ENCODE data around the gene SLMAP. TPM values are rescaled to one million over a fixed set of nuclear protein-coding genes. Genes with fewer than 3 reads are reported as not detected.

SLMAP gene
- total RNA-seq, 4 donors from 2014 or later: 49.5 to 56.0 (median 51.0) TPM

DNA sequence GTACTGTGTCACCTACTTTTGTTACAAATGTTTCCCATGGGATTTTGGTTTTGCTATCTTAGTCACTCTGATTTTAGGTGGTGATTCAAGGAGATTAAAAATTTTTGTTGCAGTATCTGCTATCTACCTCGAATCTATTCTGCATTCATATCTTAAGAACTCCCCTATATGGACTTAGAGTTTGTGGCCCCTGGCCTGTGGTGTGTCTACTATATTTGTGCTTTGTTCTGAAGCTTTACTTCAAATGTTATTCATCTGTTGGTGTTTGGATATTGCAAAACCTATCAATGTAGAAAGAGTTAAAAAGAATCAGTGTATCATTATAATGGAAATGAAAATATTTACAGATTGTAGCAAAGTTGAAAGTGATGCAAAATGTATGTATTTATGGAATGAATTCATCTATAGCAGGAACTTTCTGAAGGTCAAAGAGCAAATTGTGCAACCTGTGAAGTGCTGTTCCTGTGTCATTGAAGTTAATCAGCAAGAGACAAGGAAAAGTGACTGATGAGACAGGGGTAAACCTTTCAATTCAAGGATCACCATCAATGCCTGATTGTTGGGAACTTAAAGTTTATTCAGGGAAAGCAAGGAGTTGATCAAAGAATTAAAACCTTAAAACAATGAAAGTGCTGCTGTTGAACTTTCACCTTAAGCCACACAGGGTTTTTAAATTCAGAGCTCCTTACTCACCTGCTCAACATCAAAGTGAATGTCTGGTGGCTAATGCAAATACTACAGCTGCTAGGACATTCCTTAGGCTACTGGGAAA, 71.0 kb downstream of the SLMAP start:
- no peak overlapping the region for H3K4me3 ChIP-seq (ENCODE audit: low read depth, poor library complexity, severe bottlenecking)
- TF ChIP-seq POLR2A (IDR thresholded peaks at IDR 0.05): no peak
- TF ChIP-seq, protein P1, sequence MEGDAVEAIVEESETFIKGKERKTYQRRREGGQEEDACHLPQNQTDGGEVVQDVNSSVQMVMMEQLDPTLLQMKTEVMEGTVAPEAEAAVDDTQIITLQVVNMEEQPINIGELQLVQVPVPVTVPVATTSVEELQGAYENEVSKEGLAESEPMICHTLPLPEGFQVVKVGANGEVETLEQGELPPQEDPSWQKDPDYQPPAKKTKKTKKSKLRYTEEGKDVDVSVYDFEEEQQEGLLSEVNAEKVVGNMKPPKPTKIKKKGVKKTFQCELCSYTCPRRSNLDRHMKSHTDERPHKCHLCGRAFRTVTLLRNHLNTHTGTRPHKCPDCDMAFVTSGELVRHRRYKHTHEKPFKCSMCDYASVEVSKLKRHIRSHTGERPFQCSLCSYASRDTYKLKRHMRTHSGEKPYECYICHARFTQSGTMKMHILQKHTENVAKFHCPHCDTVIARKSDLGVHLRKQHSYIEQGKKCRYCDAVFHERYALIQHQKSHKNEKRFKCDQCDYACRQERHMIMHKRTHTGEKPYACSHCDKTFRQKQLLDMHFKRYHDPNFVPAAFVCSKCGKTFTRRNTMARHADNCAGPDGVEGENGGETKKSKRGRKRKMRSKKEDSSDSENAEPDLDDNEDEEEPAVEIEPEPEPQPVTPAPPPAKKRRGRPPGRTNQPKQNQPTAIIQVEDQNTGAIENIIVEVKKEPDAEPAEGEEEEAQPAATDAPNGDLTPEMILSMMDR (IDR thresholded peaks at IDR 0.05): no peak
- DNase-seq (ENCODE audit: low spot score in 2 of 2): no peak
- intact Hi-C loops (cut with DNase I; ENCODE audit: low total_unique reads): no loop called here
- WGBS, 2 donors: 64 to 81% methylated on average over 1 of the region's 1 CpG

DNA sequence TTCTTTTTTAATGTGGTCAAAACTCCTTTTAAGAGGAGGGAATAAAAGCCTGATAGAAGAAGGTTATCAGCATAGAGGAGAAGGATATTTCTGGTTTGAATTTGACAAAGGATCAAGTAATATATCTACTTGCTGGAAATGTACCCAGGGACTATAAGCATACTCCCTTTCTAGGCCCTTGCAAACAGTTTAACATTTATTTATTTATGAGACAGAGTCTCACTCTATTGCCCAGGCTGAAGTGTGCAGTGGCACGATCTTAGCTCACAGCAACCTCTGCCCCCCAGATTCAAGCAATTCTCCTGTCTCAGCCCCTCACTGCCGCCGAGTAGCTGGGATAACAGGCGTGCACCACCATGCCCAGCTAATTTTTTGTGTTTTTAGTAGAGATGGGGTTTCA, 71.6 kb downstream of the SLMAP start:
- TF ChIP-seq, protein P1 (IDR thresholded peaks at IDR 0.05): no peak
- TF ChIP-seq POLR2A (IDR thresholded peaks at IDR 0.05): no peak
- intact Hi-C loops (cut with DNase I; ENCODE audit: low total_unique reads): no loop called here
- 91 to 93% methylated on average over 4 of the region's 4 CpGs for WGBS, 2 donors
- no peak for DNase-seq (ENCODE audit: low spot score in 2 of 2)
- no peak overlapping the region for H3K4me3 ChIP-seq (ENCODE audit: low read depth, poor library complexity, severe bottlenecking)

DNA sequence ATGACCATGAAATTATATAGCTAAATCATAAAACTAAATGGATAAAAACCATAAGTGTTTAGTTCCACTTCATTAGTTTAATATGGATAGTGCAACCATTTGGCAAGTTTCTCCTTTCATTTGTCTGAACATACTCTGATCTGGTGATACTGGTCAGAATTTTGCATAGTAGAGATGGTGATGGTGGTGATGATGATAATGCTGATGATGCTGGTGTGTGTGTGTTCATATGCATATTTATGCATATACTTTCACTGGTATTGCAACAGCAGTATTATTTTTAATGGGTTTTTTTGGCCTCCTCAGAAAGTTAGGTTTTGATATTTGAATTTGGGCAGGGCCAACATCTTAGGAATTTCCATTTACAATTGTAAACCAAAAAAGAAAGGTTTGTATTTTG, 76.4 kb downstream of the SLMAP start:
- no peak for DNase-seq (ENCODE audit: low spot score in 2 of 2)
- intact Hi-C loops (cut with DNase I; ENCODE audit: low total_unique reads): no loop called here
- no peak for TF ChIP-seq POLR2A (IDR thresholded peaks at IDR 0.05)
- TF ChIP-seq, protein P1 (IDR thresholded peaks at IDR 0.05): no peak
- H3K4me3 ChIP-seq (ENCODE audit: low read depth, poor library complexity, severe bottlenecking): no peak overlapping the region

DNA sequence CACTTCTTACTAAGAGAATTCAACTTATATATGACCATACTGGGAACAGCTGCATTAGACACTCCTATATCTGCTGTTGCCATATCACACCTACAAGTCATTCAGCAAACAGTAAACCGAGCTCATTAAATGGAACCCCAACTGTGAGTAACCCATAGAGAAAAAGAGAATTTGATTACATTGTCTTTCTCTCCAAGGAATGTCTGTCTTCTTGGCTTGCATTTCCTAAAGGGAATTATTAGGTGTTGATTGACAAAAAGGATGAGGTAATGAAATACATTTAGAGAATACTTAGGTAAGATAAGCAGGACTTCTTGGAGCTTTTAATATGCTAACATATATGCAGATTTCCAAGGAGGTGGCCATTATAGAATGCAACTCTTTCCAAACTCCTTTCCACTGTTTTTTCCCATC, 76.8 kb downstream of the SLMAP start:
- no peak for DNase-seq (ENCODE audit: low spot score in 2 of 2)
- TF ChIP-seq, protein P1 (IDR thresholded peaks at IDR 0.05): no peak
- no peak for TF ChIP-seq POLR2A (IDR thresholded peaks at IDR 0.05)
- no peak overlapping the region for H3K4me3 ChIP-seq (ENCODE audit: low read depth, poor library complexity, severe bottlenecking)
- 74 to 85% methylated on average over 1 of the region's 1 CpG for WGBS, 2 donors
- intact Hi-C loops (cut with DNase I; ENCODE audit: low total_unique reads): no loop called here

DNA sequence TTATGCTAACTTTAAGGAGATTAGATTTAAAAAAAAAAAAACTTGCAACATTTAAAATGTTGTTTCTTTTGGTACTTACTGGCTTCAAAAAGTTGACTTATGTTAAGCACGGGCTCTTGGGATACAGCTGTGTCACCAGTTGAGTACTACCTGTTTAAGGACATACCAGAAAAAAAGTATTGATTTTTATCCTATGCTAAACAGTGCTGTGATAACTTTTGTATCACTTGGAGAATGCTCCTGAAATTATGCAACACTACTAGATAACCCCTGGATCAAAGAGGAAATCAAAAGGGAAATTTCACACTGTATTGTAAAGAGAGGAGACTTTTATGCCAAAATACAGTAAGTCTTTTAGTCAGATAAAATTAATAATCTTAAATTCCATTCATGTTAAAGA, 77.7 kb downstream of the SLMAP start:
- no peak overlapping the region for H3K4me3 ChIP-seq (ENCODE audit: low read depth, poor library complexity, severe bottlenecking)
- 93% methylated on average over 1 of the region's 1 CpG for WGBS, 2 donors
- DNase-seq (ENCODE audit: low spot score in 2 of 2): no peak
- intact Hi-C loops (cut with DNase I; ENCODE audit: low total_unique reads): no loop called here
- no peak for TF ChIP-seq POLR2A (IDR thresholded peaks at IDR 0.05)

DNA sequence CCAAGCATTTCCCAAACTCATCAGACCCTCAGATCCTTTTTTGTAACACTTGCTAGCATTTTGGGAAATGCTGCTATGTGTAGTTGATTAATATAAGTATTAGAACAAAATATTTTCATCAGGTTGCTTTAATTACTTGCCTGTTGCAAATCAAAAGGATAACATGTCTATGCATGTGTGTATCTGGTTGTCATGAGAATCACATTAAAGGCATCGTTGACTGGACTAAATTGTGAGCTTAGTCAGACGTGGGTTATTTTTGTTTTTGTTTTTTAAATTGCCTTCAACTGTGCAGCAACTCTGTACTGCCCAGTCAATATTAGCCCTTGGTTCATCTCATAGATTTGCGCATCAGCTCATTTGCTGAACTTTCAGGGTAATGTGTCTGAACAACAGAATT, 81.6 kb downstream of the SLMAP start:
- TF ChIP-seq, protein P1 (IDR thresholded peaks at IDR 0.05): no peak
- TF ChIP-seq POLR2A (IDR thresholded peaks at IDR 0.05): no peak
- H3K4me3 ChIP-seq (ENCODE audit: low read depth, poor library complexity, severe bottlenecking): no peak overlapping the region
- 54 to 65% methylated on average over 3 of the region's 3 CpGs for WGBS, 2 donors
- intact Hi-C loops (cut with DNase I; ENCODE audit: low total_unique reads): no loop called here
- DNase-seq (ENCODE audit: low spot score in 2 of 2): no peak

Measured in lower leg skin (tissue), 4 donors.